Ovary (tissue), 9 donors: ENCODE data around the gene LPAR1. TPM values are rescaled to one million over a fixed set of nuclear protein-coding genes. Genes with fewer than 3 reads are reported as not detected.

Experiments
- DNase-seq, 5 donors: peaks; one replicate each; pipeline ENCODE4 v3.0.0-alpha.2; 2019 to 2020
- H3K27ac ChIP-seq, 2 donors: fragments of 200-600 bp; one replicate each; pipeline versions ENCODE4 v1.5.1 to v1.8.0; 2019 to 2022
- H3K27me3 ChIP-seq: fragments of 200-600 bp; one replicate; pipeline ENCODE4 v1.8.0; 2022
- H3K36me3 ChIP-seq: fragments of 200-600 bp; sonication (generic); one replicate; pipeline ENCODE4 v1.5.1; 2019
- H3K4me1 ChIP-seq: one replicate; pipeline ENCODE4 v1.8.1; 2013; ENCODE audit warnings: mild to moderate bottlenecking, moderate library complexity; ENCODE audit not compliant: insufficient read depth
- H3K4me3 ChIP-seq: fragments of 200-600 bp; sonication (generic); one replicate; pipeline ENCODE4 v1.5.1; 2017
- H3K9me3 ChIP-seq, 2 donors: fragments of 200-600 bp in 1 of 2; sonication (generic) in 1 of 2; one replicate each; pipeline versions ENCODE4 v1.5.1 to v1.8.1; 2013 to 2019; ENCODE audit warnings: mild to moderate bottlenecking in 1 of 2, moderate library complexity in 1 of 2
- EP300 ChIP-seq: sonication (generic); formaldehyde crosslinking; IDR thresholded peaks from one replicate; pipeline ENCODE4 v1.6.1; 2017; ENCODE audit warnings: antibody characterized with exemption
- POLR2A ChIP-seq: fragments of 450-650 bp; IDR thresholded peaks from one replicate; pipeline ENCODE4 v1.6.1; 2017; ENCODE audit warnings: antibody characterized with exemption, mild to moderate bottlenecking, moderate library complexity
- WGBS, 3 donors: extraction: QIAGEN DNeasy Blood & Tissue Kit in 1 of 3; methylation state at CpG; one replicate each; pipeline versions ENCODE4 v1.1.5 to v1.1.7; 2013 to 2017; 5-methylcytosine and 5-hydroxymethylcytosine counted together
- intact Hi-C, 4 donors: fragments of 100-400 bp; cut with DNase I; formaldehyde crosslinking; loops; one replicate each; pipeline versions ENCODE4 v1.11.0 to v1.15.1; 2022 to 2023
- polyA plus RNA-seq, 2 donors: library from polyadenylated mRNA; stranded (reverse); fragments of 200-250 nt in 1 of 2; fragments of 350-450 nt in 1 of 2; fragmentation: Illumina TruSeq in 1 of 2; extraction: RNeasy Lipid Tissue Mini Kit (QIAGEN cat#74804) in 1 of 2; gene quantifications; one replicate each; pipeline ENCODE4 v1.2.3, GENCODE V29; 2013 to 2014
- total RNA-seq, 7 donors: library from RNA; depleted of rRNA in 2 of 7; stranded (reverse); fragments of >200 nt in 2 of 7; fragmentation: NEBNext Ultra II Directional in 3 of 7; extraction: Animal tissue kit (Norgen Biotek cat#: 25700) in 3 of 7; gene quantifications; one replicate each; pipeline versions ENCODE4 v1.1.0 to v1.2.4, GENCODE V29; 2016 to 2023
- TF ChIP-seq, protein P1 (sequence below), 3 donors: fragments of 450-650 bp in 2 of 3; fragments of 200-600 bp in 1 of 3; IDR thresholded peaks; one replicate each; pipeline versions ENCODE4 v1.5.1 to v1.8.0; 2016 to 2022; ENCODE audit warnings: antibody characterized with exemption in 3 of 3, mild to moderate bottlenecking in 1 of 3
- donor health status: DM: no; HTN: no; CAD: no; lungs with moderate emphysema.
- donor health status: DM: no; HTN: no; CAD: no.
- donor health status: Bipolar disorder and iron deficiency.
- donor health status: DM: yes; HTN: yes; CAD: no.
- donor health status: DM: no; HTN: no; CAD: no.
- donor health status: DM: yes; HTN: yes; CAD: no.

LPAR1 gene
- total and polyA plus RNA-seq, 9 donors, result 11.1 to 29.2 (median 18.4) TPM

DNA sequence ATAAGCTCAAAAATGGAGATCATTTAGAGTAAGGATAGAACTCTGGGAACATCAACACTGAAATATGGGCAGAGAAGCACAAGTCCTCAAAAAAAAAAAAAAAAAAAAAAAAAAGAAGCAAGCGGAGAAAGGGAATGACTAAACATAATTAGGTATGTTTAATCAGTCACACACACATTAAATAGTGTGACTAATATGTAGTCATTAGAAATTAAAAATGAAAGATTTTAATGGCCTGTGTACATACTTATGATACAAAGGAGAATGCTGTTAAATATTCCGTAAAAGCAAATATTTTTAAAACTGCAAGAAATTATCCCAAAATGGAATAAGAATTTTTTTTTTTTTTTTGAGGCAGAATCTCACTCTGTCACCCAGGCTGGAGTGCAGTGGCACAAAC is 10.5 kb downstream of the LPAR1 start:
- H3K27me3 ChIP-seq, result no peaks in the 10 kb centered on the region
- TF ChIP-seq POLR2A (no peak), EP300 (no peak)
- TF ChIP-seq, protein P1, sequence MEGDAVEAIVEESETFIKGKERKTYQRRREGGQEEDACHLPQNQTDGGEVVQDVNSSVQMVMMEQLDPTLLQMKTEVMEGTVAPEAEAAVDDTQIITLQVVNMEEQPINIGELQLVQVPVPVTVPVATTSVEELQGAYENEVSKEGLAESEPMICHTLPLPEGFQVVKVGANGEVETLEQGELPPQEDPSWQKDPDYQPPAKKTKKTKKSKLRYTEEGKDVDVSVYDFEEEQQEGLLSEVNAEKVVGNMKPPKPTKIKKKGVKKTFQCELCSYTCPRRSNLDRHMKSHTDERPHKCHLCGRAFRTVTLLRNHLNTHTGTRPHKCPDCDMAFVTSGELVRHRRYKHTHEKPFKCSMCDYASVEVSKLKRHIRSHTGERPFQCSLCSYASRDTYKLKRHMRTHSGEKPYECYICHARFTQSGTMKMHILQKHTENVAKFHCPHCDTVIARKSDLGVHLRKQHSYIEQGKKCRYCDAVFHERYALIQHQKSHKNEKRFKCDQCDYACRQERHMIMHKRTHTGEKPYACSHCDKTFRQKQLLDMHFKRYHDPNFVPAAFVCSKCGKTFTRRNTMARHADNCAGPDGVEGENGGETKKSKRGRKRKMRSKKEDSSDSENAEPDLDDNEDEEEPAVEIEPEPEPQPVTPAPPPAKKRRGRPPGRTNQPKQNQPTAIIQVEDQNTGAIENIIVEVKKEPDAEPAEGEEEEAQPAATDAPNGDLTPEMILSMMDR (IDR thresholded peaks at IDR 0.05), result no peak
- no peaks in the 10 kb centered on the region for H3K36me3 ChIP-seq
- no peaks in the 10 kb centered on the region for H3K4me1 ChIP-seq
- no peak overlapping the region for H3K4me3 ChIP-seq
- H3K9me3 ChIP-seq, result no peaks in the 10 kb centered on the region
- no peak overlapping the region for H3K27ac ChIP-seq
- DNase-seq, result no peak
- intact Hi-C loops, result no loop called here
- WGBS, 3 donors, result 93 to 97% (median 94%) methylated on average over 2 of the region's 2 CpGs

DNA sequence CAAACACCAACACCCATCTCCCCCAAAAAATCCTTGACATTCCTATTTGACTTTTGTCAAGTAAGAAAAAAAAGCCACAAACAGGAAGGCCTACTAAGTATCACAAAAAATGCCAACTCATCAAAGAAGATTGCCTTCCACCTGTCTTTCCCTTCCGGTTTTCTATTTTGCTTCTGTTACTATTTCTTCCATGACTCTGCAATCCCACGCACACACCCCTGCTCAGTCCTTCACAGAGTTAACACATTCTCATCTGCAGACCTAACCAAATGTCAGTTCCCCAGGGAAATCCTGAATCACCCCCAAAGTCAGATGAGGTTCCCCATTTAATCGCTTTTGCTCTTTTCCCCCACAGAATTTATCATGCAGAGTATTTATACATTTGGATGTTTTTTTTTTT is 15.1 kb downstream of the LPAR1 start:
- Histone ChIP-seq H3K27me3 (no peaks in the 10 kb centered on the region), H3K4me1 (peaks cover 2% of the 10 kb centered on the region), H3K9me3 (no peaks in the 10 kb centered on the region), H3K36me3 (no peaks in the 10 kb centered on the region), H3K27ac (no peak overlapping the region), H3K4me3 (no peak overlapping the region)
- TF ChIP-seq, protein P1 (IDR thresholded peaks at IDR 0.05), result no peak
- TF ChIP-seq POLR2A (no peak), EP300 (no peak)
- WGBS, 3 donors, result 73 to 85% (median 80%) methylated on average over 3 of the region's 3 CpGs
- intact Hi-C loops, result no loop called here
- DNase-seq, result no peak

DNA sequence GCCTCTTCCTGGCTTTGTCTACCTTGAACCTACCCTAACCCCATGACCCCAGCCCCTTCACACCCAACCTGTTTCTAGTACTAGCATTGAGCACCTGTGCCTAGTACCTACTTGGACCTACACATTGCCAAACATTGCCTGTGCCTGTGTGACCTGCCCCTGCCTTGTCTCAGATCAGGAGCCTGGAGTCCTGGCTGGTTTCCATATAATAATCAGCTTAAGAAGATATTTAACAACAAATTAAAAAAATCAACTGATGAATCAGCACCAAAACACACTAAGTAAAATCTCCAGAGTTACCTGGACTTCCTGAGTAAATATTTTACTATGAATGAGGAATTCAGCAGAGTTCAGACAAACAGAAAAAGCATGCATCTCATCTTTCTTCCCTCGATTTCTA is 17.7 kb downstream of the LPAR1 start:
- DNase-seq, result no peak
- Histone ChIP-seq H3K9me3 (no peaks in the 10 kb centered on the region), H3K27ac (no peak overlapping the region), H3K36me3 (no peaks in the 10 kb centered on the region), H3K4me1 (peaks cover 9% of the 10 kb centered on the region), H3K4me3 (no peak overlapping the region), H3K27me3 (no peaks in the 10 kb centered on the region)
- intact Hi-C loops, result no loop called here
- no peak for TF ChIP-seq POLR2A
- TF ChIP-seq, protein P1 (IDR thresholded peaks at IDR 0.05), result no peak
- no peak for TF ChIP-seq EP300
- 64 to 79% (median 67%) methylated on average over 1 of the region's 1 CpG for WGBS, 3 donors

DNA sequence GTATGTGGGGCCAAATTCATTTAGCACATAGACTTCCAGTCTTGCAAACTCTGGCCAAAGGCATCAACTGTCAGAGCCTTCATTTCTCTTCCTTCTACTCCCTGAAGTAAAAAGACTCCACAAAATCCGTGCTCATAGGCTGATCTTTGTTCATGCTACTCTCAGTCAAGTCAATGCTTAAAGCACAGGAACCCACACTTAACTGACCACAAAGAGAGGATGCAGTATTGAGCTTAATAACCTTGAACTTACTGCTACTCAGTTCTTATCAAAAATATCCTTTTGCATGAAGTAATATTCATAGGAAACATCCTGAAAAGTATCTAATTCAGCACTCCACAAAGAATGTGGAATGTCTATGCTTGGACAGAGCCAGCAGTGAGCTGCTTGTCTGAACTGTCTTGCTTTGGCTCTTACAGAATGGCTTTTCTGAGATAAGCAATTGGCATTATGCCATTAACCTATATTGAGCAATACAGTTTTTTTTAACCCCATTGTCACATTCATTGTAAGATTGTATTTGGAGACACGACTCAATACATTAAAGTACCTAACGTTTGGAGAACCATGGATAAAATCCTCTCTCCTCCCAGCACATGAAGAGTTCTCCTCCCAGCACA is 21.7 kb downstream of the LPAR1 start:
- WGBS, 3 donors, result 30 to 38% (median 31%) methylated on average over 3 of the region's 3 CpGs
- intact Hi-C loops, result no loop called here

More for the DNA sequence above, 21.7 kb downstream of the LPAR1 start:
- no peaks in the 10 kb centered on the region for H3K9me3 ChIP-seq
- DNase-seq, result no peak
- H3K4me1 ChIP-seq, result peaks cover 10% of the 10 kb centered on the region
- no peaks in the 10 kb centered on the region for H3K27me3 ChIP-seq
- no peak overlapping the region for H3K27ac ChIP-seq
- H3K4me3 ChIP-seq, result no peak overlapping the region
- TF ChIP-seq, protein P1 (IDR thresholded peaks at IDR 0.05), result no peak
- no peak for TF ChIP-seq POLR2A
- TF ChIP-seq EP300, result no peak
- no peaks in the 10 kb centered on the region for H3K36me3 ChIP-seq
